Natural killer cell (primary cell): ENCODE results near the gene PRKG1. TPM values are rescaled to one million over a fixed set of nuclear protein-coding genes. Genes with fewer than 3 reads are reported as not detected.

Experiments
- ATAC-seq, 3 donors: fragments of 150-1000 bp in 2 of 3; fragments of 200-7000 bp in 1 of 3; cut with Tn5 transposase; 1 replicate in 1 of 3; 2 replicates in 2 of 3; pipeline ENCODE4 v1.10.0; 2021; ENCODE audit warnings: mild to moderate bottlenecking in 2 of 3, moderate library complexity in 2 of 3
- DNase-seq, 2 donors: peaks; one replicate each; pipeline versions ENCODE4 v3.0.0 to v3.0.0-alpha.2; 2013 to 2021; ENCODE audit warnings: mixed read lengths in 1 of 2
- H3K27ac ChIP-seq: one replicate; pipeline ENCODE4 v1.5.1; 2013; ENCODE audit warnings: mild to moderate bottlenecking, low read length
- H3K27me3 ChIP-seq: one replicate; pipeline ENCODE4 v1.6.1; 2013; ENCODE audit warnings: low read length; ENCODE audit not compliant: control insufficient read depth, insufficient read depth
- H3K36me3 ChIP-seq: one replicate; pipeline ENCODE4 v1.6.1; 2013; ENCODE audit warnings: low read length; ENCODE audit not compliant: control insufficient read depth, insufficient read depth
- H3K4me1 ChIP-seq: one replicate; pipeline ENCODE4 v1.6.1; 2013; ENCODE audit warnings: low read length; ENCODE audit not compliant: control insufficient read depth, insufficient read depth
- H3K4me3 ChIP-seq: one replicate; pipeline ENCODE4 v1.5.1; 2013; ENCODE audit warnings: low read length
- H3K9me3 ChIP-seq: one replicate; pipeline ENCODE4 v1.6.1; 2013; ENCODE audit warnings: low read length; ENCODE audit not compliant: control insufficient read depth, insufficient read depth
- H3K27ac Mint-ChIP-seq, 2 donors: one replicate each; pipeline ENCODE4 v1.8.0; 2022; ENCODE audit warnings: mild to moderate bottlenecking in 2 of 2, mixed read lengths in 2 of 2, moderate library complexity in 1 of 2
- H3K27me3 Mint-ChIP-seq, 2 donors: one replicate each; pipeline ENCODE4 v1.8.0; 2022; ENCODE audit warnings: low read depth in 2 of 2, mixed read lengths in 2 of 2
- H3K36me3 Mint-ChIP-seq: one replicate; pipeline ENCODE4 v1.8.0; 2022; ENCODE audit warnings: mixed read lengths
- H3K4me1 Mint-ChIP-seq, 2 donors: one replicate each; pipeline ENCODE4 v1.8.0; 2022; ENCODE audit warnings: mixed read lengths in 2 of 2
- H3K4me3 Mint-ChIP-seq: one replicate; pipeline ENCODE4 v1.8.0; 2022; ENCODE audit warnings: mild to moderate bottlenecking, moderate library complexity, mixed read lengths
- H3K9me3 Mint-ChIP-seq, 2 donors: one replicate each; pipeline ENCODE4 v1.8.0; 2022; ENCODE audit warnings: mixed read lengths in 2 of 2
- CTCF ChIP-seq: fragments of 200-600 bp; IDR thresholded peaks from one replicate; pipeline ENCODE4 v1.8.0; 2022; ENCODE audit warnings: antibody characterized with exemption
- WGBS: methylation state at CpG from one replicate; pipeline ENCODE4 v1.1.7; 2013; ENCODE audit warnings: missing lambda C conversion rate; ENCODE audit not compliant: insufficient coverage; 5-methylcytosine and 5-hydroxymethylcytosine counted together
- intact Hi-C: fragments of 100-400 bp; cut with micrococcal nuclease; formaldehyde crosslinking; loops from one replicate; pipeline ENCODE4 v1.14.2; 2022
- total RNA-seq, 4 donors: library from RNA; stranded (reverse); fragments of 120-200 nt in 1 of 4; gene quantifications; one replicate each; pipeline versions ENCODE4 v1.2.3 to v1.2.4, GENCODE V29; 2013 to 2022

PRKG1 gene
- total RNA-seq, 3 donors from 2014 or later (not counting 1 experiment from before 2014, with no cell fraction given), result 0.23 to 0.41 (median 0.35) TPM

- Mint-ChIP-seq H3K36me3 (no peaks in the 10 kb centered on the region), H3K9me3 (peaks cover 0 to 2% of the 10 kb centered on the region in 2 donors), H3K27ac (no peak overlapping the region), H3K27me3 (peaks cover 2 to 7% of the 10 kb centered on the region in 2 donors), H3K4me1 (no peaks in the 10 kb centered on the region), H3K4me3 (no peak overlapping the region)
- DNase-seq (no peak), ATAC-seq (no peak)
- 82% methylated on average over 2 of the region's 2 CpGs for WGBS
- Histone ChIP-seq H3K4me1 (no peaks in the 10 kb centered on the region), H3K27me3 (no peaks in the 10 kb centered on the region), H3K9me3 (no peaks in the 10 kb centered on the region), H3K27ac (no peak overlapping the region), H3K4me3 (no peak overlapping the region), H3K36me3 (no peaks in the 10 kb centered on the region)
- TF ChIP-seq CTCF, result no peak
- intact Hi-C loops, result no loop called here
Measured at GRCh38 chr10:51357170-51357569, 282.9 kb downstream of the PRKG1 start.

- H3K4me1 Mint-ChIP-seq, result no peaks in the 10 kb centered on the region
- Histone ChIP-seq H3K4me3 (no peak overlapping the region), H3K27ac (no peak overlapping the region), H3K36me3 (no peaks in the 10 kb centered on the region), H3K4me1 (no peaks in the 10 kb centered on the region), H3K27me3 (no peaks in the 10 kb centered on the region), H3K9me3 (no peaks in the 10 kb centered on the region)
- no peaks in the 10 kb centered on the region for H3K36me3 Mint-ChIP-seq
- TF ChIP-seq CTCF, result no peak
- no peak overlapping the region for H3K4me3 Mint-ChIP-seq
- no peaks in the 10 kb centered on the region for H3K9me3 Mint-ChIP-seq
- no peak for DNase-seq
- no peak for ATAC-seq
- intact Hi-C loops, result no loop called here
- H3K27ac Mint-ChIP-seq, result no peak overlapping the region
- peaks cover 0 to 7% of the 10 kb centered on the region in 2 donors for H3K27me3 Mint-ChIP-seq
Measured at GRCh38 chr10:51358227-51358626, 283.9 kb downstream of the PRKG1 start.

GRCh38 chr10:51363415-51363814, 289.1 kb downstream of the PRKG1 start:
- Histone ChIP-seq H3K4me1 (no peaks in the 10 kb centered on the region), H3K27me3 (no peaks in the 10 kb centered on the region), H3K9me3 (no peaks in the 10 kb centered on the region), H3K4me3 (no peak overlapping the region), H3K36me3 (no peaks in the 10 kb centered on the region), H3K27ac (no peak overlapping the region)
- intact Hi-C loops, result no loop called here
- ATAC-seq, result no peak
- no peak overlapping the region for H3K4me3 Mint-ChIP-seq
- H3K36me3 Mint-ChIP-seq, result no peaks in the 10 kb centered on the region
- no peaks in the 10 kb centered on the region for H3K4me1 Mint-ChIP-seq
- WGBS, result 78% methylated on average over 4 of the region's 4 CpGs
- no peak overlapping the region for H3K27ac Mint-ChIP-seq
- no peak for DNase-seq
- TF ChIP-seq CTCF, result no peak
- H3K9me3 Mint-ChIP-seq, result no peaks in the 10 kb centered on the region
- H3K27me3 Mint-ChIP-seq, result peaks cover 6 to 7% of the 10 kb centered on the region in 2 donors

- no peaks in the 10 kb centered on the region for H3K4me1 ChIP-seq
- H3K36me3 ChIP-seq, result no peaks in the 10 kb centered on the region
- DNase-seq, result no peak
- intact Hi-C loops, result no loop called here
- TF ChIP-seq CTCF, result no peak
- H3K27ac ChIP-seq, result no peak overlapping the region
- no peaks in the 10 kb centered on the region for H3K27me3 ChIP-seq
- no peaks in the 10 kb centered on the region for H3K4me1 Mint-ChIP-seq
- no peaks in the 10 kb centered on the region for H3K36me3 Mint-ChIP-seq
- H3K4me3 ChIP-seq, result no peak overlapping the region
- ATAC-seq, result no peak
- no peak overlapping the region for H3K4me3 Mint-ChIP-seq
- no peaks in the 10 kb centered on the region for H3K9me3 ChIP-seq
- H3K27me3 Mint-ChIP-seq, result peaks cover 6 to 7% of the 10 kb centered on the region in 2 donors
- H3K27ac Mint-ChIP-seq, result no peak overlapping the region
- H3K9me3 Mint-ChIP-seq, result no peaks in the 10 kb centered on the region
- 100% methylated on average over 1 of the region's 2 CpGs for WGBS
Measured at GRCh38 chr10:51364674-51365073, 290.4 kb downstream of the PRKG1 start.
